HG02981 (cell line): ENCODE measurements around the gene ELOVL6.

Experiments
- ATAC-seq: cut with Tn5 transposase; IDR thresholded peaks from one replicate; pipeline ENCODE4 v1.9.1; 2021; ENCODE audit warnings: mild to moderate bottlenecking, moderate library complexity; ENCODE audit not compliant: unreplicated experiment

ELOVL6 gene

DNA sequence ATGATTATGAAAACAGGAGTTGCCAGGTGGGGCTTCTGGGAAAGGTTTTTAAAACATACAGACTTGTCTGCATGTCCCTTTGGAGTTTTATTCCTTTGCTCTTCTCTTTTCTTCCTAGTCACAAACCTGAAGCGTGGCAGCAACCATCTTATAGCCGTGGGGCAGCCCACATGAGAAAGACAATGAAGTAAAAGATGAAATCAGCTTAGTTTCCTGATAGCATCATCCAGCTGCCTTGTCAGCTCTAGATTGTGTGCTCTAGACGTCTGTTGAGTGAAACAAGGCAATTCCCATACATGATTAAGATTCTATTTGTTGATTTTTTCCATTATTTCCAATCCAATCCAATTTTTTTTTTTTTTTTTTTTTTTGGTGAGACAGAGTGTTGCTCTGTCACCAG is 68.9 kb downstream of the ELOVL6 start:
- ATAC-seq, result no peak

DNA sequence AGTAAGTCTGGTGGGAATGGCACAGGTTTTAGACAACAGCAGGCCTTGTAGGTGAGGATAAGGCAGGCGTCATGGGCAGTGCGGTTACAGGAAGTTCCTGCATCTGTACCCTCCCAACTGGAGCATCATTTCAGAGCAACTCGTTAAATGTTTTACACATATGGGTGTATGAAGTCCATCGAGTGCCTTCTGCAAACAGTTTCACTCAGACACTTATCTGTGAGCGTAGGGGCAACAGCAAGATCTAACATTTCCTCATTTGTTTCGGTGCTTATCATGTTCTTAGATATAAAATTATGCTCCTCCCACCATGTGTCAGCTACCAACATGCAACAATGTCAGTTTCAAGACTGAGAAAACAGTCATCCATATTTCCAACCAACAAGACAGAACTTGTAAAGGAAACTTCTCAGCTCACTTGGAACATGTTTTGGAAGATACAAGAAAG is 69.9 kb downstream of the ELOVL6 start:
- ATAC-seq, result no peak

DNA sequence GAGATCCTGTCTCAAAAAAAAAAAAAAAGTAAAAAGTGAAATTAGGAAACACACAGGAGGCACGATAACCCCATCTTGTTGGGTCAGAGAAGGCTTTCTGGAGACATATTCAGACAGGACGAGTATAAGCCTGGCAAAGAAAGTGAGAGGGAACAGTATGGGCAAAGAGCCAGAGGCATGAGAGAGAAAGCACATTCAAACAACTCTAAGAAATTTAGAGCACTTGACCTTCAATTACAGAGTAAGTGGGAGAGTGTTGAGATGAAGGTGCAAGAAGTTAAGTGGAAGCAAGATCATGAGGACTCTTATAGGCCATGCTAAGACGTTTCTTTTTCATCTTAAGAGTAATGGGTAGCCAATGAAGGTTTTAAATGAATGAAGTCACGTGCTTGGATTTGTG is 70.4 kb downstream of the ELOVL6 start:
- ATAC-seq, result no peak

DNA sequence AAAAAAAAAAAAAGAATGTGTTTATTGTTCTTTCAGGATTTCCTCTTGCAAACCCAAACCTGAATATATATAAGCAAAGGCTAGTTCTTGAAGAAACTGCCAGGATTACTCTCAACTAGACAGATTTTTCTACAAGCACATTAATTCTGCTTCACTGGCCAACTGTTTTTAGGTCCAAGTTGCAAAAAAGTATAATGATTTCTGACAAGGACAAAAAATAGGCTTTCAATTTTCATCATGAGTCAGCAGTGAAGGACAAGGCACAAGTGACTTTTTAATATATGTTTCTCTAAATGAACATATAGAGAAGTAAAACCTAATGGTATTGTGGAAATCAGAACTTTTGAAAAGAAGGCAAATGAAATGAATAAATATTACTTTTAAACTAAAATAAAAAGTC is 73.7 kb downstream of the ELOVL6 start:
- no peak for ATAC-seq

DNA sequence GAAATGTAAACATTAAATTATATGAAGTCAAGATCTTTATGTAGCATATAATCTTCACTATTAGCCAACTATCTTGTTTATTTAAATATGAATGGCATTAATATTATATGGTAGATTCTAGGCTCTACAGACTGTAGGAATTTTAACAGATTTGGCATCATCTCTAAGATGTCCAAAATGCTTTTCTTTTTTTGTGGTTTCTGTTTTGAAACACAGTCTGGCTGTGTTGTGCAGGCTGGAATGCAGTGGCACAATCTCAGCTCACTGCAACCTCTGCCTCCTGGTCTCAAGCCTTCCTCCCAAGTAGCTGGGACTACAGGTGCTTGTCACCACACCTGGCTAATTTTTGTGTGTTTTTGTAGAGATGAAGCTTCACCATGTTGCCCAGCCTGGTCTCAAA is 76.2 kb downstream of the ELOVL6 start:
- ATAC-seq, result no peak

DNA sequence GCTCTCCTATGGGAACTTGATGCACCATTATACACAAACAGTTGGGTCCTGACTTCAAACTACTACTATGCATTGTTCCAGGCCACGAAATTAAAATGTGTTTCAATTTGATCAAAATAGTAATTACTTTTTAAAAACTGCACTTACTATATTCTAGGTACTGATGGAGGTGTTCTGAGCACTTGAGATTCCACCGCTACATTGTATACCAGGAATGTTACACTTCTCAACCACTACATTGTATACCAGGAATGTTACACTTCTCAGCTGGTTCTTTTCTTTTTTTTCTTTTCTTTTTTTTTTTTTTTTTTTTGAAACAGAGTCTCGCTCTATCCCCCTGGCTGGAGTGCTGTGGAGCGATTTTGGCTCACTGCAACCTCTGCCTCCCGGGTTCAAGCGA is 77.9 kb downstream of the ELOVL6 start:
- ATAC-seq, result no peak

DNA sequence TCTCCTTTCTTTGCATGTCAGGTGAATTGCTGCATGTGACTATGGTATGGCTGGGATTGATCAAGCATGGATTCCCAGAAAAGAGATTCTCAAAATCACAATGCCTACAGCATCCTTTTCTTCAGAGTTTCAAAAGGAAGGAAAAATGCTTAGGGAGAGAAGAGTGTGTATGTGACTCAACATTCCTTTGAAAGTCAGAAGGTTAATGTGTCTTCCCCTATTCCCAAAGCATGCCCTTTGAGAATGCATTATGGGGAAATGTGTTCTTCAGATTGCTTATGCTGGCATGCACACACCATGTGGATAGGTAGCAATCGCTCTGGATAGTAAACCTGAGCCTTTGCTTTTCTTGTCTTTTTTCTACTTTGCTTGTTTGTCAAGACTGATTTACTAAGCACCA is 78.5 kb downstream of the ELOVL6 start:
- ATAC-seq, result no peak

DNA sequence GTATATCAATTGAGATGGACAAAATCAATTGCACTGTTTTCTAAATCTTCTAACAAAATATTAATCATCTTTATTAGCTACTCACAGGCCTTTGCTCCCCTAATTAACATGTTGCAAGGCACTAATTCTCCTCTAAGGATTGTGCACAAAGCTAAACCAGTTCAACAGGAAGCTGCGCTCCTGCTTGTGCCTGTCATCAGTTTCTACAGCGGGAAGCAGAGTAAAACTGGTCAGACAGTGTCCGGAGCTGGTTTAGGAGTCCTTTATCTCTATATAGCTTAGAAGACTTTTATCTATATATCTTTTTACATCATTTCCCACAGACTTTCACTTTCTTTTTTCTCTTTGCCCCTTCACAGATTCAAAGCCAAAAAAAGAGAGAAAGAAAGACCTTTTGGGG is 79.1 kb downstream of the ELOVL6 start:
- ATAC-seq, result no peak

DNA sequence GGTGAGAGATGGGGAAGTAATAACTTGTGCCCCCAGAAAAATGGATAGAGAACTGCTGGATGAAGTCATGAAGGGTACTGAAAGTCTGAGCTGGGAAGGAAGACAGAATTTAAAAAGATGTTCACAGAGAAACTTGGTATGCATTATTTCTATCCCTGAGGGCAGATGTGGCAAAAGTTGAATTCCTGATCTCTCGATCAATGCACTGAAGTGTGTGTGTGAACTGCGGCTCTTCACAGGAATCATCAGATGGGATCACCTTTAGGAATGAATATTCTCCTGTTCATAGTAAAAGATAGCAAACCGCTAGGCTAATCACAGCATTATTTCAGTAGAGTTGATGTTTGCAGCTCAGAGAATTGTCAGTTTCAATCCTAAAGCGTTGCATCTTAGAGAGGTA is 86.4 kb downstream of the ELOVL6 start:
- no peak for ATAC-seq

DNA sequence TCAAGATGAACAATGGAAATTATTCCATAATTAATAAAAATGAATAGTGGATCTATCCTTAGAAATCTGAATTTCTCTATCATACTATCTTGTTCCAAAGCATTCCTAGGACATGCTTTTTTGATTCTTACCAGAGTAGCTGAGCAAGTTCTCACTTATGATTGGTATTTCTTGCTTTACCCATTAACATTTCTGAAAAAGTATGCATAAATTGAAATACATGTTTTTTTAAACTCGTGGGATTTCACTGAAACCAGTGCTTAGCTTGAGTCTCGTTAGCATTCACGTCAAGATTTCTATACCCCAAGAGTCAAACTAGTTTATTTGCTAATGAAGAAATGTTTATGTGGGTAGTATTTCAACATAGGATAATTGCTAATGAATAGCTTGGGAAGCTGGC is 89.0 kb downstream of the ELOVL6 start:
- ATAC-seq, result no peak

DNA sequence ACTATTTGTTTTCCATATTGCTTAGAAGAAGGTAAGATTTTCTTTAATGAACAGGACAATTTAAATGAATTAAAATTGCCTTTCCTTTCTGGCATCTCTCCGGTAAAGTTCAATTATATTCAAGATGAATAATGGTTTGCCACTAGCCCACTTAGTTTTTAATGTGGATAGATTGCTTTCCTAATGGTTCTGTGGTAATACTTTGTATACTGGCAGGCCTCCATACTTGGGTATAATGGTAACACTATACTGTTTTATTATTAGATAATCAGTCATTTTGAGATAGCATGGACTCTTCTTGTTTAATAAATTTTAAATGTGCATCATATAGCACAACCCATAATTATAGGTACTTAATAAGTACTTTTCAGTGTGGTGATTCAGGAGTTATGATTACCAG is 89.5 kb downstream of the ELOVL6 start:
- no peak for ATAC-seq

DNA sequence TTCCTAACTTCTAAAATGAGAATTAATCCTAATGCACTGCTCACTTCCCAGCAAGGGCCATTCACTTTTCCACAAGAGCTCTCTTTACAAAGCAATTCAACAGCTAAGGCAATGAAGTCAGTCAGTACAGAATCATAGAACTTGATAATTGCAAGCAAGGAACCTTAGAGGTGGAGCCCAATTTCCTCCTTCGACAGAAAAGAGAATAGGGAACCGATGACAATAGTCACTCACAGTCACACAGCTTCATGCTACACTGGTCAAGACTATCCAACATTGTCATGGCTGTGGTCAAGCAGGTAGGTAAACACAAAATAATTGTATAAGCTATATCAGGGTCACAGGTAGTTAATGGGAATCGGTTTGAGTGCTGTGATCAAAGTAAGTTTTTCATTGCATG is 90.0 kb downstream of the ELOVL6 start:
- peak; percentile 95 for ATAC-seq

DNA sequence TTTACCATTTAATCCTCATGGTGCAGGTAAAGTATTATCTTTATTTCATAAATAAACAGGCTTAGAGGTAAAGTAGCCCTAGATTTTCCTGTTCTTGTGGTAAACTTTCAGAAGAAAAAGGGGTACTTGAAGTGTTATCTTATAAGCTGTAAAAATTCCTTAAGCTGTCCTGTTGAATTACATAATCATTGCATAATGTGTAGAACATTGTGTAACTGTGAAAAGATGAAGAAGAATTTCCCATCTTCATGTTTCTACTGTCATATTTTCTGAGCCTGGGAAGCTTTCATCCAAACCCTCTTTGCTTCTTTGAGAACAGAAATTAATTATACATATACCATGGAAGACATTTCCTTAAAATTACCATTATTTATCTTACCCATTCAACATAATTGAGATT is 90.5 kb downstream of the ELOVL6 start:
- no peak for ATAC-seq

DNA sequence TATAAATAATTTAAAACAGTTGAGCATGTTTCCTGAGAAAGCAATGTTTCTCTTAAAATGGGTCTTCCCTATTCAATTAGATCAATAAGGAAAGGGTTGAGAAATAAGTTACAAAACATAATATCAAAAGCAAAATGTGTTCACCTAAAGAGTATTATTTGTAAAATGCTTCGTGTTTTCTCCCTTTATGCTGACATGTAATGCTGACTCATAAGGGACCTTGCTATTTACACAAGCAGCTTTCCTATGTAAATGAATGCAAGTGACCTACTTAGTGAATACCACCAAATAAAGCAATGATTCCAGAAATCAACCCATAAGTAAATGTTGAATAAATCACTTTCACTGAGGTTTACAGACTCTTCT is 91.5 kb downstream of the ELOVL6 start:
- ATAC-seq, result peak; percentile 67

DNA sequence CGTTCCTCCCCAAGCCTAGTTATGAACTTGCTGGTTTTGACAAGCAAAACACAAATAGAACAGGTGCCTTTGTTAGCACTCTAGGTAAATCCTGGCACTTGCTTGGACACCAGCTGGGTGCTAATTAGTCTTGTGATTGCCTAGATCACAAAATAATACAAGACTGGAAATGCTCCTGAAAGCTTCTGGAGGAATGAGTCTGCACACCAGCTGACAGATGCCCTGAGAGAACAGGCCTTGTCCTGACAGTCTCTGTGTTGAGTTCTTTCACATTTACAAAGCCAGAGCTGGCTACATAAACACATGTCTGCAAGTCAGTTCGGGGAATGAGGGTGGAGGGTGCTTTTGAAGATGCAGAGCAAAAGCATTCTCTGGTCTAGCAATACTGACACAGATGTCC is 93.8 kb downstream of the ELOVL6 start:
- ATAC-seq, result no peak

DNA sequence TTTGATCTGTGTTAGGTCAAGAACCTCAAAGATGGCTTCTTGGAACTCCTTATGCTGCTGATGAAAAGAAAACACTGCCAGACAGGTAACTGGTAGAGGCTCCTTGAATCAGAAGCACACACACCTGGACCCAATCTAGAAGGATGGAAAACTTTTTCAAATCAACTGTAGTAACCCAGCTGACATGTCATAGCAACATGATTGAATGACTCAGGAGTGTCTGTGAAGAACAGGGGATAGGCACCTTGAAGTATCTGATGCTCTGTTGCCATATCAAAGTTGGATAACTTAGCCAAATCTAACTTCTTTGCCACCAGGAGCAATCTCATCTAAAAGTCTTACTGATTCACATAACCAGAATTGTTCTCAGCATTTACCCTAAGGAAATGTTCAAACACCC is 98.8 kb downstream of the ELOVL6 start:
- no peak for ATAC-seq

DNA sequence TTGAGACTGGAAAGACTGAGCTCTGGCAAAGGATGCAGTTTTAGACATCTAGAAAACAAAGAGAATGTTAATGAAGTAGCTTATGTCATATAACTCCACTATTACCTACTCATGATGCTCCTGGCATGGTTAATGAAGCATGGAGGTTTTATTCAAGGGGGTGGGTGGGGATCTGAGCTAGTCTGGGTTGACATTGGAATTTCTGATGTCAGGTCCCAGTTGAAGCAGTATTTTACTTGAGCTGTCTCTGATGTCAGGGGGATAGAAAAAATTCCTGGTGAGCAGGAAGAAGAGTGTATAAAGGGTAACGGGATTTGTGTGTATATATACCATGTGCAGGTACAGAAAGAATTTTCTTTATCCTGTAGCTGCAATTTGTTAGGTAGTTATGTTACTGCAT is 102.0 kb downstream of the ELOVL6 start:
- no peak for ATAC-seq

DNA sequence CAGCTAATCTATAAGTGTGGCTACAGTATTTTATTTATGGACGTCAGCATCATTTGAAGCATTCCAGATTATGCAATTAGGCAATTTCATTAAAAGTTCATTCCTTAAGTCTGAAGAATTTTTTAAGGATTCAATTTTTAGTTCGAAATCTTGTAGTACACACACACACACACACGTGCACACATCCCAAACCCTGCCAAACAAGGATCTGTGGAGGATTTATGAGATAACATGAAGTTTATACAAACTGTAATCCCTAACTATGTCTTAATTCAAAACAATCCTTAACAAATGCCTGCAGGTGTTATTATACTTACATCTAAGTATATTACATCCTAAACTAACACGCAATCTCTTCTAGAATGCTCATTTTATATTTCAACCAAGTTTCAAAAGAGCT is 105.8 kb downstream of the ELOVL6 start:
- no peak for ATAC-seq

DNA sequence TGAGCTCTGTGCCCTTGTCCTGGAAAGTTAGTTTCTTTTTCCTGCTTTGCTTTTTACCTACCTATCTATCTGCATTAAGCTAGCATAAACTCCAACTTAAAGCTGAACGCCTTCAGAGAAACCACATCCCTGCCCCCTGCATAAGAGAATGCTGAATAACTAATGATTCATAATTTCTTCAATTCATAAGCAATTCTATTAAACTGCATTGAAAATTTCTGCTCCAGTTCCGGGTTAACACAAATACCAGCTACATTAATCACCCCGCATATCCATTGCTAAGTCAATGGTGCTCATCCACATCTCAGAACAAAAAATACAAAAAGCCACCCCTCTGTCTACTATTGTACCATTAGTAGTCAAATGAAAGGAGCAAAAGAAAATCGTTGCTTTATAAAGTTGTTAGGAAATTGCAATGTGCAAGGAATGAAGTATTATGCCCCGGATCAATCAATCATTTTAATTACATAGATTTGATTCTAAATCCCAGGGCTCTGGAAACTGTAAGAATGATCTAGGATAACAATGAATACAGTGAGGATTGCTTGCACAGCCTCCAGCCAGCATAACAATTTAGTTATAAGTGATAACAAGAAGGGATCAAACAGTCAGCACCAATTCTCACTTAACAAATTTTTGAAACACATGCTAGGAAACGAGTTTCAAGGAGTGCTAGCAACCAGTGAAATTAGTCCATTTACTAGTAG is 106.8 kb downstream of the ELOVL6 start:
- ATAC-seq, result no peak

DNA sequence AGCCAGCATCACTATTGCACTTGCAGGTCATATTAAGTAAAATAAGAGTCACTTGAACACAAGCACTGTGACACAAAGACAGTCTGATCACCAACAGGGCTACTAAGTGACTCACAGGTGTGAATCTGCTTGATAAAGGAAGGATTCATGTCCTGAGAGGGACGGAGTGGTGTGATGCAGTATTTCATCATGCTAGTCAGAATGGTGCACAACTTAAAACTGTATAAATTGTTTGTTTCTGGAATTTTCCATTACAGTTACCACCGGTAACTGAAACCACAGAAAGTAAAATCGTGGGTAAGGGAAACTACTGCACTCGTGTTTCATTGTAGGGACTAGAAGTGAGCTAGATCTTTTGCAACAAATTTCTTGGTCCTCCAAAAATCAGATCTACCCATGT is 109.7 kb downstream of the ELOVL6 start:
- ATAC-seq, result peak; percentile 69

DNA sequence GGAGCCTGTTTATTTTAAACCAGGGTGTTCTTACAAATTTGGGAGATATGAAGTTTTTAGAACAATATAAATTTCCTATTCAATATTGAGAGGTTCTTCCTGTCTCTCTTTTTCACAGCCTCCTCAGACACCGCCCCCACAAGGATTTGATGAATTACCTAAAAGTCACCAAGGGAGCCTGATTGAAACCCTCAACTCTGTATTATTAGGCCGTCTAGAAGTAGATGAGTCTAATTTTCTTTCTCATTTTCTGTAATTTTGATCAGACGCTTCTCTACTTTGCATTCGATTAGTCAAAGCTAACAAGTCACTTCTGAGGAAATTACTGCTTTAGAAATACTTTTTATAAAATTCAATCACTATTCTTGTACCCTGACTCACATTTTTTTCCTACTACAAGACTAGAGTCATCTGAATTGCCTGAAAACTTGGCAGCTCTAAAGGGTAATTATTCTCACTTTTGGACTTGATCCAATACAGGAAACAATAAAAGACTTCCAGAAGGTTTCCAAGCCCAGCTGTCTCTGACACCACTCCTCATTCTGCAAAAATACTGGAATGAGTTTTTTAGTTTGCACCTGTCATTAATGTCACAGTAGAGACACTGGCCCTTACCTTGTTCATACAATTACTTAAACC is 111.2 kb downstream of the ELOVL6 start:
- ATAC-seq, result no peak

DNA sequence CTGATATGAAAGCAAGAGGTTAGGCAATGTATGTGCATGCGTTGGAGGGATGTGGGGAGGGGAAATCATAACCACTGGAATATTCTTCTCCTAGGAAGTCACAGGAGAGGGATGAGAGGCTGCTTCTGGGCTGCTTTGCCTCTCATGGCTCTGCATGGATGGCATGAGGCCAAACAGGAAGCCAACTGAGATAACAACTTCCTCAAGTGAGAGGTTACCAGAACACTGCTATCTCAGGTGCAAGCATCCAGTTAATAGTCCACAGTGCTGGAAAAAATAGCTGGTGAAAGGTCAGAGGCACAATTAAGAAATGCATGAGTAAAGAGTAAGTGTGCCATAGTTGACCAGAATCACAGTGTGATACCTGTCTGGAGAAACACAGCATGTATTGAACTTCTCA is 113.3 kb downstream of the ELOVL6 start:
- no peak for ATAC-seq

DNA sequence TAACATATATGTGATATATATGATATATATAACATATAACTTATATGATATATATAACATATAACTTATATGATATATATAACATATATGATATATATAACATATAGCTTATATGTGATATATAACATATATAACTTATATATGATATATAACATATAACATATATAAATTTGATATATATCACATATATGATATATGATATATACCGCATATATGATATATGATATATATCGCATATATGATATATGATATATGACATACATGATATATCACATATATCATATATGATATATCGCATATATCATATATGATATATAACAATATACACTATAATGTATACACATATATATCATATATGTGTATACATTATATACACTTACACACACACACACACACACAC is 114.3 kb downstream of the ELOVL6 start:
- no peak for ATAC-seq
